ENCODE measurements around the gene USP37.

GRCh38 chr2:218438596-218438995 is 129.6 kb downstream of the USP37 start:
- TF ChIP-seq, protein P1, sequence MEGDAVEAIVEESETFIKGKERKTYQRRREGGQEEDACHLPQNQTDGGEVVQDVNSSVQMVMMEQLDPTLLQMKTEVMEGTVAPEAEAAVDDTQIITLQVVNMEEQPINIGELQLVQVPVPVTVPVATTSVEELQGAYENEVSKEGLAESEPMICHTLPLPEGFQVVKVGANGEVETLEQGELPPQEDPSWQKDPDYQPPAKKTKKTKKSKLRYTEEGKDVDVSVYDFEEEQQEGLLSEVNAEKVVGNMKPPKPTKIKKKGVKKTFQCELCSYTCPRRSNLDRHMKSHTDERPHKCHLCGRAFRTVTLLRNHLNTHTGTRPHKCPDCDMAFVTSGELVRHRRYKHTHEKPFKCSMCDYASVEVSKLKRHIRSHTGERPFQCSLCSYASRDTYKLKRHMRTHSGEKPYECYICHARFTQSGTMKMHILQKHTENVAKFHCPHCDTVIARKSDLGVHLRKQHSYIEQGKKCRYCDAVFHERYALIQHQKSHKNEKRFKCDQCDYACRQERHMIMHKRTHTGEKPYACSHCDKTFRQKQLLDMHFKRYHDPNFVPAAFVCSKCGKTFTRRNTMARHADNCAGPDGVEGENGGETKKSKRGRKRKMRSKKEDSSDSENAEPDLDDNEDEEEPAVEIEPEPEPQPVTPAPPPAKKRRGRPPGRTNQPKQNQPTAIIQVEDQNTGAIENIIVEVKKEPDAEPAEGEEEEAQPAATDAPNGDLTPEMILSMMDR (IDR thresholded peaks at IDR 0.05), result no peak
- no peak for TF ChIP-seq POLR2A (IDR thresholded peaks at IDR 0.05)

All from lower leg skin (tissue), 3 donors.